B cell (primary cell): ENCODE data around the gene CERS2. TPM values are rescaled to one million over a fixed set of nuclear protein-coding genes. Genes with fewer than 3 reads are reported as not detected.

Source experiments
- ATAC-seq: fragments of 200-7000 bp; cut with Tn5 transposase; one replicate; pipeline ENCODE4 v1.10.0; 2021; ENCODE audit warnings: low read depth, mild to moderate bottlenecking, moderate number of reproducible peaks, moderate library complexity
- CTCF ChIA-PET: fragments of 350-600 bp; sonication (Branson Sonifier 250); formaldehyde crosslinking; loops from one replicate; lab custom pipeline; 2021; ENCODE audit warnings: antibody characterized with exemption, inconsistent platforms; lab: Charles Lee
- POLR2A ChIA-PET: fragments of 350-600 bp; sonication (Branson Sonifier 250); formaldehyde crosslinking; loops from one replicate; lab custom pipeline; 2021; ENCODE audit warnings: antibody characterized with exemption; lab: Charles Lee
- DNase-seq: peaks from one replicate; pipeline ENCODE4 v3.0.0; 2013
- H2AFZ ChIP-seq: 2 replicates; pipeline ENCODE4 v1.6.1; 2012; ENCODE audit warnings: mild to moderate bottlenecking, low read depth, low read length; ENCODE audit not compliant: insufficient read depth, poor library complexity, severe bottlenecking
- H3K27ac ChIP-seq, 2 donors: 1 replicate in 1 of 2; 2 replicates in 1 of 2; pipeline ENCODE4 v1.5.1; 2012 to 2013; ENCODE audit warnings: low read length in 2 of 2, mild to moderate bottlenecking in 2 of 2, moderate library complexity in 1 of 2
- H3K27me3 ChIP-seq, 4 experiments: fragments of 200-600 bp in 1 of 4; sonication (generic) in 1 of 4; replicated peaks in 1 of 4; 1 replicate in 2 of 4; 2 replicates in 2 of 4; pipeline versions ENCODE4 v1.6.1 to v1.7.0; 2013 to 2016; ENCODE audit warnings: low read length in 3 of 4, mild to moderate bottlenecking in 2 of 4, mixed read lengths in 1 of 4, moderate library complexity in 1 of 4; ENCODE audit not compliant: insufficient read depth in 4 of 4, control insufficient read depth in 3 of 4; ENCODE audit errors: control extremely low read depth in 1 of 4
- H3K36me3 ChIP-seq, 2 experiments: replicated peaks in 1 of 2; 1 replicate in 1 of 2; 2 replicates in 1 of 2; pipeline versions ENCODE4 v1.6.1 to v1.7.1; 2013; ENCODE audit warnings: low read length in 1 of 2; ENCODE audit not compliant: insufficient read depth in 2 of 2, control insufficient read depth in 1 of 2; ENCODE audit errors: control extremely low read depth in 1 of 2, extremely low read depth in 1 of 2
- H3K4me1 ChIP-seq, 2 donors: fragments of 200-600 bp in 1 of 2; sonication (generic) in 1 of 2; 1 replicate in 1 of 2; 2 replicates in 1 of 2; pipeline versions ENCODE4 v1.5.1 to v1.6.1; 2013 to 2017; ENCODE audit warnings: low read length in 2 of 2; ENCODE audit not compliant: control insufficient read depth in 2 of 2, insufficient read depth in 2 of 2
- H3K4me2 ChIP-seq: replicated peaks from 2 replicates; pipeline ENCODE3; 2012; ENCODE audit warnings: mild to moderate bottlenecking, low read depth, low read length; ENCODE audit not compliant: poor library complexity, severe bottlenecking
- H3K4me3 ChIP-seq, 5 experiments: fragments of 200-600 bp in 1 of 5; sonication (generic) in 1 of 5; 1 replicate in 3 of 5; 2 replicates in 2 of 5; pipeline versions ENCODE4 v1.5.1 to v1.7.0; 2011 to 2016; ENCODE audit warnings: low read length in 4 of 5, mild to moderate bottlenecking in 4 of 5, low read depth in 2 of 5, control low read depth in 1 of 5, moderate library complexity in 1 of 5; ENCODE audit not compliant: insufficient read depth in 1 of 5; ENCODE audit errors: control extremely low read depth in 1 of 5, extremely low read depth in 1 of 5
- H3K79me2 ChIP-seq: fragments of 200-600 bp; sonication (generic); one replicate; pipeline ENCODE4 v1.6.0; 2016; ENCODE audit warnings: low read length; ENCODE audit not compliant: control insufficient read depth, insufficient read depth
- H3K9ac ChIP-seq: fragments of 200-600 bp; sonication (generic); 2 replicates; pipeline ENCODE4 v1.6.1; 2017; ENCODE audit warnings: mild to moderate bottlenecking, low read length, moderate library complexity
- H3K9me3 ChIP-seq, 3 donors: one replicate each; pipeline versions ENCODE4 v1.6.1 to v1.7.1; 2013; ENCODE audit warnings: low read length in 2 of 3; ENCODE audit not compliant: control insufficient read depth in 2 of 3, insufficient read depth in 1 of 3; ENCODE audit errors: control extremely low read depth in 1 of 3
- H4K20me1 ChIP-seq: 2 replicates; pipeline ENCODE4 v1.6.0; 2012; ENCODE audit warnings: mild to moderate bottlenecking, low read length; ENCODE audit not compliant: insufficient read depth, control insufficient read depth, poor library complexity, severe bottlenecking
- H3K27ac Mint-ChIP-seq: one replicate; pipeline ENCODE4 v1.8.0; 2021; ENCODE audit warnings: mixed read lengths
- H3K27me3 Mint-ChIP-seq: one replicate; pipeline ENCODE4 v1.8.0; 2021; ENCODE audit warnings: mixed read lengths
- H3K4me1 Mint-ChIP-seq: one replicate; pipeline ENCODE4 v1.8.0; 2021; ENCODE audit warnings: mixed read lengths
- H3K4me3 Mint-ChIP-seq: one replicate; pipeline ENCODE4 v1.8.0; 2021; ENCODE audit warnings: mixed read lengths
- H3K9me3 Mint-ChIP-seq: one replicate; pipeline ENCODE4 v1.8.0; 2022; ENCODE audit warnings: mixed read lengths; ENCODE audit not compliant: insufficient read depth
- EZH2 ChIP-seq: IDR thresholded peaks from 2 replicates; pipeline ENCODE4 v1.6.1; 2012; ENCODE audit warnings: borderline replicate concordance, low read depth, mild to moderate bottlenecking, moderate library complexity, low read length; ENCODE audit not compliant: insufficient read depth, poor library complexity, severe bottlenecking
- WGBS: methylation state at CpG from one replicate; pipeline ENCODE4 v1.1.5; 2013; ENCODE audit warnings: missing lambda C conversion rate; ENCODE audit not compliant: insufficient coverage; 5-methylcytosine and 5-hydroxymethylcytosine counted together
- intact Hi-C: fragments of 100-400 bp; cut with micrococcal nuclease; formaldehyde crosslinking; loops from one replicate; pipeline ENCODE4 v1.10.0; 2022
- polyA plus RNA-seq: library from polyadenylated mRNA; depleted of rRNA; stranded (reverse); fragments of >200 nt; gene quantifications from 2 replicates; pipeline ENCODE4 v1.2.3, GENCODE V29; 2012
- total RNA-seq, 2 donors: library from RNA; stranded (reverse); fragments of 120-200 nt in 1 of 2; gene quantifications; 1 replicate in 1 of 2; 2 replicates in 1 of 2; pipeline versions ENCODE4 v1.2.3 to v1.2.4, GENCODE V29; 2013 to 2022
- TF ChIP-seq, protein P1 (sequence below): fragments of 200-600 bp; IDR thresholded peaks from one replicate; pipeline ENCODE4 v1.8.0; 2022; ENCODE audit warnings: antibody characterized with exemption, mild to moderate bottlenecking

CERS2 gene
- total and polyA plus RNA-seq, 2 donors (not counting 1 experiment from before 2014, with no cell fraction given): 68.4 to 130 TPM

DNA sequence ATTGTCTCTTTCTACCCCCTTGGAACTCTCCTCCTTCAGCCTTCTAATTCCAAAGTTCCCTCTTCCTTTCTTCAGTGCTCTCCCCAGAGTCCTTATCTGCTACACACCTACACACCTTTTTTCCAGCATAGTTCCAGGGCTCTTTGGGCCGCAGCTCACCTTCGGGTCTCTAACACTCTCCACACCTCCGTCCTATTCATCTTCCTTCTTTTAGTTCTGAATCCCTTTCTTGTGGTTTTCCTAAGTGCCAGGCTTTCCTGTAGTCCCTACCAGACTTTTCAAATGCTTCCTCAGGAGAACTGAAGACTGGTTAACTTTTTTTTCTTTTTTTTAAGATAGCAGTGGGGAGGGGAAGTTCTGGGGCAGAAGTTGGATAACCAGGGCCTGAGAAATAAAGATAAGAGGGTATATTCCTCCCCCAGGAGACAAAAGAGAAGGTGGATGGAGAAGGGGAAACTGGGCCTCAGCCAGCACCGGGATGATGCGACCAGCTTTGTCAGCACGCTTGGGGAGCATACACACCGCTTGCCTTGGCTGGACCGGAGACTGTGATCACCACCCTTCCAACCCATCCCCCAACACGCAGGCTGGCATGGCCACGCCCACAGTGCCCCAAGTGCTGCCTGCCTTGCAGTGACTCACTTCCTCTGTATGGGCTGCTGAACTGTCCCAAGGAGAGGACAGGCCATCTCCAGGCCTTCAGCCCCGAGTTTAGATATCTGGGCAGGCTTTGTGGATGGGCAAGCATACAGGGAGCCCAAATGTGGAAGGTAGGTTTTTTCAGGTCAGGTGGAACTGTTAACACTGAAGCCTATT lies 2.5 kb upstream of the CERS2 start:
- Histone ChIP-seq H3K27me3 (no peaks in the 10 kb centered on the region), H3K4me1 (peaks cover 39 to 54% of the 10 kb centered on the region in 2 donors)
- TF ChIP-seq EZH2: no peak
- TF ChIP-seq, protein P1, sequence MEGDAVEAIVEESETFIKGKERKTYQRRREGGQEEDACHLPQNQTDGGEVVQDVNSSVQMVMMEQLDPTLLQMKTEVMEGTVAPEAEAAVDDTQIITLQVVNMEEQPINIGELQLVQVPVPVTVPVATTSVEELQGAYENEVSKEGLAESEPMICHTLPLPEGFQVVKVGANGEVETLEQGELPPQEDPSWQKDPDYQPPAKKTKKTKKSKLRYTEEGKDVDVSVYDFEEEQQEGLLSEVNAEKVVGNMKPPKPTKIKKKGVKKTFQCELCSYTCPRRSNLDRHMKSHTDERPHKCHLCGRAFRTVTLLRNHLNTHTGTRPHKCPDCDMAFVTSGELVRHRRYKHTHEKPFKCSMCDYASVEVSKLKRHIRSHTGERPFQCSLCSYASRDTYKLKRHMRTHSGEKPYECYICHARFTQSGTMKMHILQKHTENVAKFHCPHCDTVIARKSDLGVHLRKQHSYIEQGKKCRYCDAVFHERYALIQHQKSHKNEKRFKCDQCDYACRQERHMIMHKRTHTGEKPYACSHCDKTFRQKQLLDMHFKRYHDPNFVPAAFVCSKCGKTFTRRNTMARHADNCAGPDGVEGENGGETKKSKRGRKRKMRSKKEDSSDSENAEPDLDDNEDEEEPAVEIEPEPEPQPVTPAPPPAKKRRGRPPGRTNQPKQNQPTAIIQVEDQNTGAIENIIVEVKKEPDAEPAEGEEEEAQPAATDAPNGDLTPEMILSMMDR: no peak

More for the DNA sequence above, 2.5 kb upstream of the CERS2 start:
- Mint-ChIP-seq H3K4me3 (peak overlapping the region; percentile 80), H3K4me1 (peaks cover 48% of the 10 kb centered on the region), H3K9me3 (no peaks in the 10 kb centered on the region), H3K27me3 (no peaks in the 10 kb centered on the region), H3K27ac (peak overlapping the region; percentile 83)
- ChIA-PET POLR2A (interaction anchor here (0.7 to 1.0 kb wide), 2 partner anchors 28 to 81 kb away, joined by 3 read pairs; no protein-coding TSS in a partner anchor), CTCF (interaction anchor here (0.7 to 5.7 kb wide), 10 partner anchors 9 to 512 kb away, joined by 3 to 23 read pairs (median 4); partner anchors contain the start of gene MINDY1)
- no peaks in the 10 kb centered on the region for H3K36me3 ChIP-seq
- H3K9me3 ChIP-seq: no peaks in the 10 kb centered on the region
- DNase-seq (peak; percentile 84), ATAC-seq (peak; percentile 63)
- H4K20me1 ChIP-seq: peaks cover 11% of the 10 kb centered on the region
- WGBS: 14% methylated on average over 8 of the region's 11 CpGs
- peak overlapping the region in 4 of 5 experiments; percentile 19 to 39 (median 34) for H3K4me3 ChIP-seq
- H3K27ac ChIP-seq: peak overlapping the region; percentile 40 to 59
- peak overlapping the region; percentile 24 for H3K9ac ChIP-seq
- H3K79me2 ChIP-seq: peaks cover 26% of the 10 kb centered on the region
- peak overlapping the region; percentile 48 for H2AFZ ChIP-seq
- intact Hi-C loops: loop anchor here (1.0 to 5.0 kb wide), 3 partner anchors 80 to 515 kb away; partner anchors contain the start of genes CDC42SE1 and ENSA
- peak overlapping the region; percentile 72 for H3K4me2 ChIP-seq
